ENCODE data around the gene ODF4. TPM values are rescaled to one million over a fixed set of nuclear protein-coding genes. Genes with fewer than 3 reads are reported as not detected.
"Not testable (repeated sequence)": the region's sequence is repeated elsewhere in the genome, so short reads cannot be mapped to it uniquely, and the experiment has no call there.

The ODF4 gene
- total RNA-seq, 1 experiment from 2014 or later, result not detected

DNA sequence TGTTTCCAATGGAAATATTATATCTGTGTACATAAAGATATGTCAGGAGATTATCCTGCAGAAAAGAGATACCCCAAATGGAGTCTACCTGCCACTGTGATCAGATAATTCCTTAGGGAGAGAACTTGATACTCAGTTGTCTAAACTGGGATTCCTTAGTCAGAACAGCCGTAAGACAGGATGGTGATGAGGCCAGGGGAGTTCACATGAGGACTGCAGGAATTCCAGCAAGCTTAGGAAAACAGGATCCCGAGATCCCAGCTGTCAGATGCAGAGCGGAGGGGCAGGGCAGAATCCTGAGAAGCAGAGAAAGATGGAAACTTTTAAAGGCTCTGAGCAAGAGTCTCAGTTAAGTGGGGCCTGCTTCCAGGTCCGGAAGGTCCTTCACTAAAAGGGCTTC, 32.1 kb downstream of the ODF4 start:
- Mint-ChIP-seq H3K27ac (ENCODE audit: low read depth, unreplicated experiment) (no peak overlapping the region), H3K4me1 (ENCODE audit: insufficient read depth, unreplicated experiment) (peaks cover 6% of the 10 kb centered on the region), H3K27me3 (ENCODE audit: insufficient read depth, unreplicated experiment) (no peaks in the 10 kb centered on the region), H3K36me3 (ENCODE audit: insufficient read depth, unreplicated experiment) (peaks cover 21% of the 10 kb centered on the region), H3K4me3 (ENCODE audit: unreplicated experiment) (no peak overlapping the region), H3K9me3 (ENCODE audit: unreplicated experiment) (no peaks in the 10 kb centered on the region)
- no TSS peak for BruUV-seq (replicated peaks)
- no peak for DNase-seq (ENCODE audit: unreplicated experiment)
- ChIA-PET CTCF (interaction anchor here (0.6 kb wide), 1 partner anchor 66 kb away, joined by 4 read pairs; no protein-coding TSS in a partner anchor), POLR2A (interaction anchor here (2.8 kb wide), 1 partner anchor 11 kb away, joined by 11 read pairs; the partner anchor contains the start of gene RPL26)
- intact Hi-C loops (cut with micrococcal nuclease), result no loop called here
- TF ChIP-seq, protein P1, sequence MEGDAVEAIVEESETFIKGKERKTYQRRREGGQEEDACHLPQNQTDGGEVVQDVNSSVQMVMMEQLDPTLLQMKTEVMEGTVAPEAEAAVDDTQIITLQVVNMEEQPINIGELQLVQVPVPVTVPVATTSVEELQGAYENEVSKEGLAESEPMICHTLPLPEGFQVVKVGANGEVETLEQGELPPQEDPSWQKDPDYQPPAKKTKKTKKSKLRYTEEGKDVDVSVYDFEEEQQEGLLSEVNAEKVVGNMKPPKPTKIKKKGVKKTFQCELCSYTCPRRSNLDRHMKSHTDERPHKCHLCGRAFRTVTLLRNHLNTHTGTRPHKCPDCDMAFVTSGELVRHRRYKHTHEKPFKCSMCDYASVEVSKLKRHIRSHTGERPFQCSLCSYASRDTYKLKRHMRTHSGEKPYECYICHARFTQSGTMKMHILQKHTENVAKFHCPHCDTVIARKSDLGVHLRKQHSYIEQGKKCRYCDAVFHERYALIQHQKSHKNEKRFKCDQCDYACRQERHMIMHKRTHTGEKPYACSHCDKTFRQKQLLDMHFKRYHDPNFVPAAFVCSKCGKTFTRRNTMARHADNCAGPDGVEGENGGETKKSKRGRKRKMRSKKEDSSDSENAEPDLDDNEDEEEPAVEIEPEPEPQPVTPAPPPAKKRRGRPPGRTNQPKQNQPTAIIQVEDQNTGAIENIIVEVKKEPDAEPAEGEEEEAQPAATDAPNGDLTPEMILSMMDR (IDR thresholded peaks at IDR 0.05; ENCODE audit: unreplicated experiment), result no peak

DNA sequence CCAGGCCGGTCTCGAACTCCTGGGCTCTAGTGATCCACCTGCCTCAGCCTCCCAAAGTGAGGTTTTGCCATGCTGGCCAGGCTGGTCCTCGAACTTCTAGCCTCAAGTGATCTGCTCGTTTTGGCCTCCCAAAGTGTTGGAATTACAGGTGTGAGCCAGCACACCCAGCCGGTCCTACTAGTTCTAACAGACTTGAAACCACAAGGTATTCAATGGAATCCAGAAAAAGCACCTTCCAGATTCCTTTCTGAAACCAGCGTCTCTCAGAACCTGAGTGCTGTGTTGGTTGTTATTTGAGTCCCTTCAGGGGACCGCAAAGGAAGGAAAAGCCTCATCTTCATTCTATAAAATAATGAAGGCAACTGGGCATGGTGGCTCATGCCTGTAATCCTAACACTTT, 32.8 kb downstream of the ODF4 start:
- Mint-ChIP-seq H3K4me3 (ENCODE audit: unreplicated experiment) (no peak overlapping the region), H3K4me1 (ENCODE audit: insufficient read depth, unreplicated experiment) (peaks cover 11% of the 10 kb centered on the region)
- BruUV-seq (replicated peaks), result no TSS peak

DNA sequence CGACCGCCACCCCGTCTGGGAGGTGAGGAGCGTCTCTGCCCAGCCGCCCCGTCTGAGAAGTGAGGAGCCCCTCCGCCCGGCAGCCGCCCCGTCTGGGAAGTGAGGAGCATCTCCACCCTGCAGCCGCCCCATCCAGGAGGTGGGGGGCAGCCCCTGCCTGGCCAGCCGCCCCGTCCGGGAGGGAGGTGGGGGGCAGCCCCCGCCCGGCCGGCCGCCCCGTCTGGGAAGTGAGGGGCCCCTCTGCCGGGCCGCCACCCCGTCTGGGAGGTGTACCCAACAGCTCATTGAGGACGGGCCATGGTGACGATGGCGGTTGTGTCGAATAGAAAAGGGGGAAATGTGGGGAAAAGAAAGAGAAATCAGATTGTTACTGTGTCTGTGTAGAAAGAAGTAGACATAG, 34.2 kb downstream of the ODF4 start:
- CTCF ChIA-PET; H3K27me3 Mint-ChIP-seq (ENCODE audit: insufficient read depth, unreplicated experiment); H3K4me3 Mint-ChIP-seq (ENCODE audit: unreplicated experiment); H3K27ac Mint-ChIP-seq (ENCODE audit: low read depth, unreplicated experiment); H3K9me3 Mint-ChIP-seq (ENCODE audit: unreplicated experiment); POLR2A ChIA-PET; intact Hi-C loops (cut with micrococcal nuclease); DNase-seq (ENCODE audit: unreplicated experiment); BruUV-seq (replicated peaks): not testable (repeated sequence)
- H3K4me1 Mint-ChIP-seq (ENCODE audit: insufficient read depth, unreplicated experiment), result peaks cover 17% of the 10 kb centered on the region
- peaks cover 37% of the 10 kb centered on the region for H3K36me3 Mint-ChIP-seq (ENCODE audit: insufficient read depth, unreplicated experiment)

More for the DNA sequence above, 32.8 kb downstream of the ODF4 start:
- H3K27ac Mint-ChIP-seq (ENCODE audit: low read depth, unreplicated experiment), result no peak overlapping the region
- CTCF ChIA-PET, result no interaction called here
- POLR2A ChIA-PET, result interaction anchor here (2.8 kb wide), 1 partner anchor 10 kb away, joined by 11 read pairs; the partner anchor contains the start of gene RPL26
- H3K9me3 Mint-ChIP-seq (ENCODE audit: unreplicated experiment), result no peaks in the 10 kb centered on the region
- DNase-seq (ENCODE audit: unreplicated experiment), result no peak
- peaks cover 28% of the 10 kb centered on the region for H3K36me3 Mint-ChIP-seq (ENCODE audit: insufficient read depth, unreplicated experiment)
- TF ChIP-seq, protein P1 (IDR thresholded peaks at IDR 0.05; ENCODE audit: unreplicated experiment), result no peak
- H3K27me3 Mint-ChIP-seq (ENCODE audit: insufficient read depth, unreplicated experiment), result no peaks in the 10 kb centered on the region
- intact Hi-C loops (cut with micrococcal nuclease), result no loop called here

DNA sequence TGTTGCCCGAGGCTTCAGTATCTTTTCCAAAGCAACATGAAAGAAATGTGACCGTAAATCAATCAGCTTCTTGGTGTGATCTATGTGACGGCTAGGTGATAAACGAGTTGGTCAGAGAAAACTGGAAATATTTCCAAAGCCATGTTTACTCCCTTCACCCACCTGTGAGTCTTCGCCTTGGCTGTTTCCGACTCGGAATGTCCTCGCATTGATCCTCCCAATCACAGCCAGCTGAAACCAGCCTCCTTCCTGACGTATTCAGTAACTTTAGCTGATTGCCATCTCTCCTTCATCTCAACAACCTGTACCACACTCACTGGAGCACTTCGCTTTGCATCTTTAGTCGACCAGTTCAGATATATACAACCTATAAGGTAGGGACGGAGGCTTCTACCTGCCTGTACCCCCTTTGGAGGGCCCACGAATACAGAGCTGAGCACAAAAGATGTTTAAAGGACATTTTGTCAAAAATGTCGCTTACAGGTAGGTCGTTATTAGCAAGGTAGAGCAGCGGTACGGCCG, 36.2 kb downstream of the ODF4 start:
- CTCF ChIA-PET, result interaction anchor here (0.7 to 1.8 kb wide), 4 partner anchors 8 to 35 kb away, joined by 3 to 6 read pairs (median 5); no protein-coding TSS in a partner anchor
- no peak for DNase-seq (ENCODE audit: unreplicated experiment)
- Mint-ChIP-seq H3K4me3 (ENCODE audit: unreplicated experiment) (peak overlapping the region; percentile 76), H3K9me3 (ENCODE audit: unreplicated experiment) (no peaks in the 10 kb centered on the region), H3K27ac (ENCODE audit: low read depth, unreplicated experiment) (peak overlapping the region; percentile 64), H3K4me1 (ENCODE audit: insufficient read depth, unreplicated experiment) (peaks cover 20% of the 10 kb centered on the region), H3K27me3 (ENCODE audit: insufficient read depth, unreplicated experiment) (no peaks in the 10 kb centered on the region), H3K36me3 (ENCODE audit: insufficient read depth, unreplicated experiment) (peaks cover 53% of the 10 kb centered on the region)
- no TSS peak for BruUV-seq (replicated peaks)
- POLR2A ChIA-PET, result interaction anchor here (0.6 to 2.9 kb wide), 8 partner anchors 10 to 316 kb away, joined by 3 to 17 read pairs (median 4); partner anchors contain the start of genes CTC1, NDEL1, PFAS and SLC25A35
- TF ChIP-seq, protein P1 (IDR thresholded peaks at IDR 0.05; ENCODE audit: unreplicated experiment), result no peak
- intact Hi-C loops (cut with micrococcal nuclease), result no loop called here

Measured in MCF 10A (cell line).